HG03135 (cell line): ENCODE results near the gene CREB3.

ENCODE experiments used
- ATAC-seq: cut with Tn5 transposase; IDR thresholded peaks from one replicate; pipeline ENCODE4 v1.9.1; 2021; ENCODE audit warnings: mild to moderate bottlenecking, moderate library complexity; ENCODE audit not compliant: unreplicated experiment

Gene CREB3

DNA sequence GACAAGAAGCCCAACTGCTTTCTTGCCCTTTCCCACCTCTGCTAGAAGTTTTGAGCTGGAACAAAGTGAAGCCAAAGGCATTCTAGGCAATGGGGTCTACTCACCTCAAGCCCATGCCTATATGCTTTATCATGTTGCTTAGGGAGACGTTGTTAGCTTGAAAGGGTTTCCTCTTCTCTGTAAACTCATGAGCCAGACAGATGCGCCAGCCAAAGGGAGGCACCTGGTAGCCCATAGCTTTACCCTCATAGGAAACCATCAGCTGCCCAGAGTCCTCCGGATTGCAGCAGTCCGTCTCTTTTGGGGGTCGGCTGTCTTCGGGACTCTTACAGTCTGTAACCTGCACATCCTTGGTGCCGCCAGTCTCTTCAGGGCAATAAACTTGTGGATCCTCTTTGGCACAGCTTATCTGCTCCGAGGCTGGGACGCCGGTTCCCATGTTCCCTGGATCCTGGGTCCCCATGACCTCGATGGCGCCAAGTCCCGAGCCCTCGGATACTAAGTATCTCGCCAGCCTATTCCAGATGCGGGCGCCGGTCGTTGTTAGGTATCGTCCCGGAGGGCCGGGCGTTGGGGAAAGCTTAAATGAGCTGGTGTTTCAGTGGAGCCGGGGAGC is 15.9 kb downstream of the CREB3 start:
- ATAC-seq, result peak; percentile 2

DNA sequence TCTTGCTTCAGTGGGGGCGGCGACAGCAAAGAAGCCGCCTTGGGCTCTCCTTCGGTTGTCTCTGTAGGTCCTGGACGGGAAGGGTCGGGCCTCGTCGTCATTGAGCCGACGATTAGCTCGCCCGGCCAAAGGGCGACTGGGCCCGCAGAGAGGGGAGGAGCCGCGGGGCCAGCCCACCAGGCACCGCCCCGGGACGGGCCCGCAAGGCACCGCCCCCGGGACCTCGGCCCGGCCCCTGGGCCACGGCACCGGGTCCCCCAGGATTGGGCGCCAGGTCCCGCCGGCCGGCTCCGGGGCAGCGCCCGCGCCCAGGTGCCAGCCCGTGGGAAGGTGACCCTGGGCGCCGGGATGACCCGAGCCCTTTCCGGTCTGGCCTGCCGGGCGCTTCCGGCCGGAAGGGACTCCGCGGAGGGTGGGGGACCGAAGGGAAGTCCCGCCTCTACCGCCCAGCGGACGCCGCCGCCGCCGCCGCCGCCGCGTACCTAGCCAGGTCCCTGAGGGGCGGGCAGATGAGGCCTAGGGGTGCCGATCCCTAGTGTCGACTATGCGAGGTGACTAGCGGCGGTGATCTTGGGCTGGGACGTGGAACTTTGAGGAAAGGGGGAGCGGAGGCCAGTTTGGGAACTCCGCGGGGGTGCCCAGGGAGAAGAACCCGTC is 16.5 kb downstream of the CREB3 start, which contains the start of the genes GBA2 and RGP1:
TSS of gene GBA2 (minus strand) at position 371 of the 657 bp plus-strand sequence. CDS start 524 bp downstream, outside the sequence.
TSS of gene RGP1 (plus strand) at position 430 of the 657 bp plus-strand sequence. CDS start 469 bp downstream, outside the sequence.
- ATAC-seq, result peak; percentile 71

- ATAC-seq, result peak; percentile 22
Measured at GRCh38 chr9:35749515-35750255, 17.2 kb downstream of the CREB3 start.

DNA sequence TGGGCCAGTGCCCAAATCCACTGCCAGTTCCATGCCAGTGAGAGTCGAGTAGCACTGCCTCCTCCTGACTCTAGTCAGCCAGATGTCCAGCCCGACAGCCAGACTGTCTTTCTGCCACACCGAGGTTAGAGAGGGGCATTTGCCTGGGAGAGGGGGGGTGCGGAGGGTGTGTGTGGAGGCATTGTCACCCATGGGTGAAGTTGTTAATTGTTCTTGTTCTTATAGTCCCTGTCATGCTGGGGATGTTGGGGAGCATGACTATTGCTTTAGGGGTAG is 17.7 kb downstream of the CREB3 start:
- no peak for ATAC-seq

DNA sequence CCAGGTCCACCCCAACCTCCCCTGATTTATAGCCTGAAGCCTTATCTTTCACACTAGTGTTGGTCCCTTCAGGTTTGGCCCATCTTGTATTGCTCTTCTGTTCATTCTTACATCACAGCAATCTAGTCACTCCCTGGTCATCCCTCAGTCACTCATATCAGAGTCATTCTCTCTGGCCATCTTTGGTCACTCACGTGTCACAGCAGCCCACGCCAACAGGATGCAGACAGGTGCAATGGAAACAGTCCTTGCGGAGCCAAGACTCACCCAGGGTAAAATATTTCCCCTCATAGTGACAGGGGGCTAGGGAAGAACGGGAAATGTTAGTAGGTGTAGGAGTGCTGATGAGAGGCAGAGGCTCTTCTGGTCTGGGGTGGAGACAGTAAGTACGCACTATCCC is 21.0 kb downstream of the CREB3 start:
- ATAC-seq, result no peak

DNA sequence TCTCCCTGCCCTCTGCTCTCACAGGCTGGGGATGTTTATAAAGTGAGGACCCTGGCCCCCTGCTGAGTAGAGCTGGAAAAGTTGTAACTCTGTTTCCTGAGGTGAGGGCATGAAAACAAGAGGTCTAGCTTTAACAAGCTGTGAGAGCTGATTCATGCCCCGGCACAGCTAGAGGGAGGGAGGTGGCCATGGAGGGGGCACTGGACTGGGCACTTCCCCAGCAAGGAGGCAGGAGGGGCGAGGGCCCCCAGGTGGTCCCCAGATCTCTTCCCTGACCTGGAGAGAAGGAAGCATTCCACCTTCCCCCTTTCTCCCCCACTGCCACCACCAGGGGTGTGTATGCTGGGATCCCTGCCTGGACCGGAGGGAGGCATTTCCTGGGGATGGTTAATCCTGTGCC is 21.8 kb downstream of the CREB3 start, which contains the start of gene MSMP:
TSS of gene MSMP (minus strand) at position 13 of the 400 bp plus-strand sequence. CDS start 147 bp downstream, outside the sequence.
- no peak for ATAC-seq

- no peak for ATAC-seq
Measured at GRCh38 chr9:35755071-35755470, 22.6 kb downstream of the CREB3 start.

GRCh38 chr9:35756275-35757225 is 24.1 kb downstream of the CREB3 start:
- peak; percentile 58 for ATAC-seq

DNA sequence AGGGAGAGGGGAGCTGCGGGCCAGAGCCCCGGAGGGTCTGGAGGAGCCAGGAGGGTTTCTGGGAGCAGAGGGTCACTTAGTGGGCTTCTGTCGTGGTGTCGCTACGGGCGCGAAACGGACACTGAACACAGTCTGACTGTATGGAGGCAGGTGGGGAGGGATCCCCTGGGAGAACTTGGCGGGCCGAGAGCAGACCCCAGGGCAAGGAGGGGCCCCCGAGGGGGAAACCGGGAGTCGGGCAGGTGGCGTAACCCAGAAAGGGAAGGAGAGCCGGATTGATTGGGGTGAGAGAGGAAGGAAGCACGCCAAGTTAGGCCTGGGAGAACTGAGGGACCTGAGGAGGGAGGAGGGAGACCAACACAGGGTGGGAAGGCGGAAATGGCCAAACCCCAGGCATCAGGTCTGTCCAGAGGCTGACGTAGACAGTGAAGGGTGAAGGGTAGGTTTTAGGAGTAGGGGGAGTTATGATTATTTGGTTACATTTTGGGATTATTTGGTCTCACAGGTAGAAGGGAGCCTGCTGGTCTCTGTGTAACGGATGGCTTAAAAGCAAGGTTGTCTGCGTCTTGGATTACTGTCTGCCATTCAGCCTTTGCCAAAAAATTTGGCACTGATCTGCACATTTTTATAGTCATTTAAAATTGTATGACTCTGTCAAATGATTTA is 24.9 kb downstream of the CREB3 start:
- peak; percentile 36 for ATAC-seq

DNA sequence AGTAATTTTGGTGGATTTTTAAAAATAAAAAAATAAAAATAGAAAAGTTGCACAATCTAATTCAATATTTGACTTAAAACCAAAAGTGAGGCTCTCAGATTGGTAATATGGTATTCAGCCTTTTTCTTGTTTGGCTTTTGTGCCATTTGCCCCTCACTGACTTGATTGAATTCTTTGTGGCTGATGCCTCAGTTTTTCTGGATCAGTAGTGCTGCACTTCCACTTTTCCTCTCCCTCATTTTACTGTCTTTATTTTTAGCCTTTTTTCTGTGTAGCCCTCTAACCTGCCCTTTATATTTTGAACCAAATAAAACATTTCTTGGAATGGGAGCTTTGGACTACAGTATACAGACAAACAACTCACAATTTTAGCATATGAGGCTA is 25.4 kb downstream of the CREB3 start:
- ATAC-seq, result no peak

- ATAC-seq, result no peak
Measured at GRCh38 chr9:35758475-35759050, 26.1 kb downstream of the CREB3 start.

DNA sequence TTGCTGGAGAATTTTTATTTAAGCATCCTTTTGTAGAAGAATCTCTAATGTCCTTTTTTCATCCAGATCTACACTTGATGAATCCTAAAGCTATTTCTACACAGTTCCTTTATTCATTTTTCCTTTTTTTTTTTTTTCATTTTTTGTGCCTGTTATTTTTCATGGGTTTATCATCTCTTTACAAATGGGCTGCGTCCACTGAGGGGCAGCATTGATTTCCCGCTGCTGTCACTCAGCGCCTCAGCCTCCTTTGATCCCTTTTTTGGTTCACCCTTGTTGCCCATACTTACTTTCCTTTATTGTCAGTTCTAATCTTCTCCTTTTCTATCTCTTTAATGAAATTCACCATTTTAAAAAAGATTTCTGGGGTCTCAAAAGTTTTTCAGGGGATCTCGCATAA is 27.3 kb downstream of the CREB3 start:
- ATAC-seq, result no peak

- no peak for ATAC-seq
Measured at GRCh38 chr9:35760651-35761050, 28.2 kb downstream of the CREB3 start.

GRCh38 chr9:35763181-35763580 is 30.7 kb downstream of the CREB3 start:
- no peak for ATAC-seq

- no peak for ATAC-seq
Measured at GRCh38 chr9:35763803-35764202, 31.3 kb downstream of the CREB3 start.

DNA sequence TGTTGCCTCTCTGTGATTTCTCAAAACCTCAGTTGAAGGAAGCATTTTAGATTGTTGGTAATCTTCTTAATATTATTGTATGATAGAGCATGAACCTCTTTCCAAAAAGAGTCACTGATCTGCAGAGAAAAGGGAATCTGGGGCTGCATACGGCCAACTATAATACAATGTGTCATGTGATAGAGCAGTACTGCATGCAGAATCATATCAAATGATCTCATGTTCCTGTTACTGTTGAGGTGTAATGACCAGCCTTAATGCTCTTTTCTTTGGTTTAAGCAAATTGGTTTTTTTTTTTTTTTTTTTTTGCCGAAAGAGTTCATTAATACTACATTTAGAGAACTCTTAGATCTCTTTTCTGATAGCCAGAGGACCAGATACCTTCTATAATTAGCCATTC is 34.5 kb downstream of the CREB3 start:
- ATAC-seq, result no peak

DNA sequence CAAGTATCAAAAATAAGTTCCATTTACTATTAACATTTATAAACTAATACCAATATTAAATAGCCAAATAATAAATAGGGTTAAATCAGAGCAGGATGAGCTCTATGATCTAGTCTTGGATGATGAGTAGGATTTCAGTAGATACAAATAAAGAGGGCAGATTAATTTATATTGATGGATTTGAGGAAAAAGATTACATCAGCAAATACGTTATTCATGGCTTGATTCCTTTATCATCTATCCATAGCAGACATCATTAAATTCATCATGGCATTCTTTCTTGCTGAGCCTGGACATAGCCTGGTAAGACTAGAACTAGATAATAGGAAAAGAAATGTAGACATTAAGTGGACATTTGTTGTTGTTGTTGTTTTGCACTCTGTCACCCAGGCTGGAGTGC is 35.0 kb downstream of the CREB3 start:
- ATAC-seq, result no peak

DNA sequence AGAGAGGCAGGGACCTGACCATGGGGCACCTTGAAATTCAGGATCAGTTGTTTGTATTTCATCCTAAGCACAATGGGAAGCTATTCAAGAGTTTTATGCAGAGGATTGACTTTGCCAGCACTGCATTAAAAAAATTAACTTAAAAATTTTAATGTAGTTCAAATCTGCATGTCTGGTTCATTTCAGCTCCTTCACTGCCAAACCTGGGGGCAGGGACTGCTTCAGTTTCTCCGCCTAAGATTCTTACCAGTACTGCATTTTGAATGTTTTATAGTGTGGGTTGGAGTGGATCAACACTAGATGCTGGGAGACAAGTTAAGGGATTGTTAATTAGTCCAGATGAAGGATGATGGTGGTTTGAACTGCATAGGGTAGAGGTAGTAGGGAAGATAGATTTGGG is 37.3 kb downstream of the CREB3 start:
- ATAC-seq, result no peak

- ATAC-seq, result no peak
Measured at GRCh38 chr9:35771075-35771433, 38.6 kb downstream of the CREB3 start.

GRCh38 chr9:35771534-35771933 is 39.1 kb downstream of the CREB3 start:
- no peak for ATAC-seq
